ENCODE results near the gene PARPBP.
"Not testable (repeated sequence)": the region's sequence is repeated elsewhere in the genome, so short reads cannot be mapped to it uniquely, and the experiment has no call there.

- not testable (repeated sequence) for TF ChIP-seq CTCF (IDR thresholded peaks at IDR 0.05); ZFX (IDR thresholded peaks at IDR 0.05; ENCODE audit: borderline replicate concordance)
These were observed 120.9 kb downstream of the PARPBP start for GRCh38 chr12:102240859-102241258.

Data from 22Rv1 (cell line).